Measurements from ENCODE around the gene TUBB1.

Gene TUBB1

DNA sequence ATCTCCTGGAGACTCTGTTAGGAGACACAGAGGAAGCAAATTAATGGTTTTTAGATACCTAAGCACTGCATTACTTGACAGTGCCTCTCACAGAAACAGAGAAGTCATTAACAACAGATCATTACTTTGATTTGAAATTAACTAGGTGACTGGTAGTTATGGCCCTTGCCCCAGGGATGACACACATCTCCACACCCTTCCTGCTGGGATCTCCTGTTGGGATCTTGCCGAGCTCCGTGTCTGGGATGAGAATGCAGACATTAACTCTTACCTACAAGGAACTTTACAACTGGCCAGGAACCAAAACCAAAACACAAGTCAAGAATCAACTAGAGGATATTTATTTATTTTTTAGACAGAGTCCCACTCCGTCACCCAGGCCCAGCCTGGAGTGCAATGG lies 25.6 kb downstream of the TUBB1 start:
- no peak for DNase-seq

DNA sequence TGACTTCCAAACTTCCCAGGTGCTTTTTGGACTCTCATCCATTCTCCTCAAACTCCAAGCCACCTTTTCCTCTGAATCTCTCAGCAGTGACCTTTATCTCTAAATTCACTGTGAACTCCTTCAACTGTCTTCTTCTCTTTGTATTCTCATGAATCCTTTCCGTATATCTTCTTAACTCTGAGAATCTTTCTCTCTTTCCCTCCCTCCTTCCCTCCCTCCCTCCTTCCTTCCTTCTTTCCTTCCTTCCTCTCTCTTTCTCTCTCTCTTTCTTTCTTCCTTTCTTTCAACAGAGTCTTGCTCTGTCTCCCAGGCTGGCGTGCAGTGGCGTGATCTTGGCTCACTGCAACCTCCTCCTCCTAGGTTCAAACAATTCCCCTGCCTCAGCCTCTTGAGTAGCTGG lies 27.6 kb downstream of the TUBB1 start:
- no peak for DNase-seq

DNA sequence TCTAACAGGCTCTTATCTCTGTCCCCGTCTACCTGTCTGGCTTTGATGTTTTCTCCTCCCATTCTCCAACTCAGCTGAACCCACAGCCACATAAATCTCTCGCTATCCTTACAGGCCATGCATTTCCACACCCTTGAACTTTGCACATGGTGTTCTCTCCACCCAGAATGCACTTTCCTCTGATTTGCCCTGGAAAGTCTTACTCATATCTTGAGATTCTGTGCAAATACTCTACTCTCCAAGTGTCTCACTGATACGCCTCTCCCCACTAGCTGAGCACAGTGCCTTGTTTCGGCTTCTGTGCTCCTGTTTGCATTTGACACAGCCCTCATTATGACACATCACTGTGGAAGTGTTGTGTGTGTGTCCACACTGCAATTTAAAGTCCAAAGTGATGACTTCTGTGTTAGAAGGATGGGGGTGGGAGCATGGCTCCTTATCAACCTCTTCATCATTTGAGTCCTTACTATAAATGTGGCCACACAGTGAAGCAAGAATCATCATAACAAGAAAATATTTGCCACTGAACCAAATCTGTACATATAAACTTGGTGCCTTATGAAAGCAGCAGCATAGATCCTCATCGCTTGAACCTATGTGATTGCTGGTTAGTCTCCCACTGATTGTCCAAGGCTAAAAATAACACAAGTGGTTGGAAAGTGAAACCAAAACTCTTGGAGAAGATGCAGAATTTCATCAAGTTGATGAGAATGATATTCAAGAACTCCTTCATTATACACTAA lies 28.9 kb downstream of the TUBB1 start:
- no peak for DNase-seq

DNA sequence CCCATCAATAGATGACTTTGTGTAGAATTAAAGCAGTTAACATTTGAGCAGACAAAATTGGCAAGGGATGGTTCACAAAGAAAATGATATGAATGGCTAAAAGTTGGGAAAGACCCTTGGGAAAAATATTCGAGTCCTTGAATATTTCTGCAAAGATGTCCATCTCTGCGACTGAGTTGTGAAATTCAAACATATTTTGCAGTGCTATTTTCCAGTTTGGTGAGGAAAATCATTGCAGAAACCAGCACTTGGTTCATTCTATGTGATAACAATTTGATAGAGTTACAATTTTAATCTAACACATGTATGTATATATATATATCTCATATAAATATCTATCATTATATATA lies 29.4 kb downstream of the TUBB1 start:
- no peak for DNase-seq

DNA sequence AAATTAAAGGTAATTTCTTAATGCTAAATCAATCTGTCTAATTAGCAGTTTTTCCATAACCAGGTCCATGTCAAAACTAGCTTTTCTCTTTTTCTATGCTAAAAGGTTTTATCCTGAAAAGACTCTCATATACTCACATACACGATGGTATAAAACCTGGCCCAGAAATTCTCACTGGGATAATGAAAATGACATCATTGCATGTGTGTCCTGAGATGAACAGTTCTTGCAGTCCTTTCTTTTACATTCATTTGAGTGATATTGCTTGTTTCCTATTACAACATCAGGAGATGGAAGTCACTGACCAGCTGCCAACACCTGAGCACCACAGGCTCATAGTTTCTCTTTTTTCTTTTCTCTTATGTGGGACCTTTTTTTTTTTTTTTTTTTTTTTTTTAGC lies 31.2 kb downstream of the TUBB1 start:
- DNase-seq, result no peak

DNA sequence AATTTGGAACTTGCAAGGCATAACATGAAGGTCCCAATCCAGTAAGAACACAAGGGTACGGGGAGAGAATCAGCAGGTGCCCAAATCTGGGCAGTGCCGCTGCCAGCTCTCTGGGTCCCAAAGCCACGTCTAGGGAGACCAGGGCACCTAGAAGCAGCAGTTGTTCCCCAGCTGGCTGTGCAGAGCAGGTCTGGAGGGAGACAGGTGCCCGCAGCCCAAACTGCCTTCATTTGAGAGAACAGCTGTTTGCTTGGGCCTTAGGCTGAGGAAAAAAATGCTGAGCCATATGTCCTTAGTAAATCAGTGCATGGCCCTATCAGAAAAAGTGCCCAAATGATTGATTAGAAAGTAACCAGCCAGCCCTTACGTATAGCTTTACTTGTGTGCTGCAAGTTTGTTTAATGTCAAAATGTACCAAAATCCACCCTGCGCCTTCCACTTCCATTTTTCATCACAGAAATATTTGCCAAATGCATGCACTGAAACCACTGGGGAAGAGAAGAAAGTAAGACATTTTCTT lies 32.5 kb downstream of the TUBB1 start:
- no peak for DNase-seq

DNA sequence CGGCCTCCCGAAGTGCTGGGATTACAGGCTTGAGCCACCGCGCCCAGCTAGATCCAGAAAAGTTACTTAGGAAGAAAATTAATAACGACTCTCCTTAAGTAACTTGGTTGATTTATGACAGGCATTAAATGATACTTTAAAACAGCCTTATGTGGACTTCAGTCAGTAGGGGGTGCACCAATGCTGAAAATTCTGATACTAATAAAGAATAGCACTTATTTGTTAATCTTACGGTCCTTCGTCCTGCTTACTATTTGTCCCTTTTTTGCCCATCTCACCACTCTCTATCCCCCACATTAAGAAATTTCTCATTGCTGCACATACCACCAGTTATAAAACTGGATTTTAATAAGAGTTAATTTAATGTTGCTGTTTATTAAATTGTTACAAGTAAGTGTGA lies 36.1 kb downstream of the TUBB1 start:
- DNase-seq, result no peak

DNA sequence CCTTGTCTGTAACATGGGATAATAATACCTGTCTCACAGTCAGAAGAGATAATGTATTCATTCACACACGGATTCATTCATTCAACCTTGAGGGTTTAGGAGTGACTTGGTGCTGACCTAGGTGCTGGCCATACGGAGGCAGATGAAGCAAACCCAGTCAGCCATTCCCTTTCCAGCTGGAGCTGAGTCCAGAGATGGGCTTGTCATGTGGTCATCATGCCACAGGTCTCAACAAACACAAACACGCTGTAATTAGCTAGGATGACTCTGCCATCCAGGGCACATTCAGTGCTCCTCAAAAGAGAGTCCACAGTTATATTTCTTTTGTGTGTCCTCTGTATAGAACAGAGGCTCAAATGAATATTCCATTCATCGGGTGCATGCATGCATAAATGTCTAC lies 42.9 kb downstream of the TUBB1 start:
- DNase-seq, result no peak

DNA sequence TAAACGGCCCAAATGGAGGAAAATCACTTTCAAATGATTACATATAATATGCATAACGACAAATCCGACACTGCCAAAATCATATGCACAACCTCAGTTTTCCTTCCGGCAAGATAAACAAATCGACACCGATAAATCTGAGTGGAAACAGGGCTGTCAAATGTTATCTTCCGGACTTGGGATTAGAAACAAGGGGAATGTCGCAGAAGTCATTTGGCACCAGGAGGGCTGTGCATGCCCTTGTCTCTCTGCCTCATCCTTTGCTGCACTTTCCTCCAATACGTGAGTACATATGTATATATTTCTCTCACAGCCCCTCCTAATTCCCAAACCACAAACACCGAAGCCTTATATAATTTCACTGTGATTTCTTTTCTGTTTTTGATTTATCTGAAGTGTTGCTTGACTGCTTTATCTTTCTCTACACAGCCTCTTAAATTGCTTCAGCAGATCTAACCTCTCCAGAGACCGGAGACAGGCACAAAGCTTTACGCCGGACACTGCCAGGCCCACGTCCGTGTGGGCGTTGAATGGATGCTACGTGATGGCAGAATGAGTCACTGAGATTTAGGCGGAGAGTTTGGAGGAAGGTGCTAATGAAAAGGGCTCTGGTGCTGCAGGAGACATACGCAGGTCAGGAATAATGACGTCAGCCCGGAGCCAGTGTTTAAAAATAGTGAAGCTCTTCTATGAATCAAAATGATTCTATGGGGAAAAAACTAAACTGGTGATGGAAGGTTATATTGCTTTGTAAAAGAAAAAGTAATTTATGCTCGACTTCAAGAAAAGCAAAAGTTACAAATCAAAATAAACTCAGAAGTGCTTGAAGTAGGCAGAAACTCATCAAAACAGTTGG lies 44.4 kb downstream of the TUBB1 start:
- DNase-seq, result no peak

DNA sequence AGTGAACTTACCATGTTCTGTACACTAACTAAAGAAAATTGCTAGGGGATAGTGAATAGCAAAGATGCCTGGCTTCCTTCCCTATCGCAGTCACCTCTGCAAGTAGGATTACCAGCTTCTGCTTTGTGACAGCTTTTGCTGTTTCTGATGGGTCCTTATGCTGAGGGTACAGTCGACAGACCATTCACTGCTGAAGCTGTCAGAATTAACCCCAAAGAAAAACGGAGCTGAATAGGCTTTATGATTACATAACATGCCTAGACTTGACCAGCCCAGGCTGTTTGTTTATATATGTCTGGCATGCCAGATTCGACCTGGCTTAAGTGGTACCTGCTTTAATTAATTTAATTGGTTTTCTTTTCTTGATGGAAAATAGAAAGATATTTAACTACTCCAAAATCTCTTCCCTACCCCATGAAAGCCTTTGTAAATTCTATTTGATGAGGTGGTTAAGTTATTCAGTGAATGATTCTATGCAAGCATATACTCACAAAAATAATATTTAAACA lies 45.0 kb downstream of the TUBB1 start:
- no peak for DNase-seq

DNA sequence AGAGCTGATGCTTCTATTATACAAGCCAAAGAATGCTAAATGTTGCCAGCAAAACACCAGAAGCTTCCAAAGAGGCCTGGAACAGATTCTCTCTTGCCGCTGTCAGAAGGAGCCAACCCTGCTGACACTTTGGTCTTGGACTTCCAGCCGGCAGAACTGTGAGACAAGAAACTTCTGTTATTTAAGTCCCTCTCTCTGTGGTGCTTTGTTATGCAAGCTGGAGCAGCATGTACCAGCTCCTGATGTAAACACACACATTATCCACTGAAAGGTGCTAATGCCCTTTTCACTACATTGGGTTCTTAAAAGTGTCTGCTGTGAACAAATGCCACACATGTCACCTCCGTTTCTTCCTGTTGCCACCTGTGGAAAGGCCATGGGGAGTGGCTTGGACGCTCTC lies 49.3 kb downstream of the TUBB1 start:
- DNase-seq, result no peak

DNA sequence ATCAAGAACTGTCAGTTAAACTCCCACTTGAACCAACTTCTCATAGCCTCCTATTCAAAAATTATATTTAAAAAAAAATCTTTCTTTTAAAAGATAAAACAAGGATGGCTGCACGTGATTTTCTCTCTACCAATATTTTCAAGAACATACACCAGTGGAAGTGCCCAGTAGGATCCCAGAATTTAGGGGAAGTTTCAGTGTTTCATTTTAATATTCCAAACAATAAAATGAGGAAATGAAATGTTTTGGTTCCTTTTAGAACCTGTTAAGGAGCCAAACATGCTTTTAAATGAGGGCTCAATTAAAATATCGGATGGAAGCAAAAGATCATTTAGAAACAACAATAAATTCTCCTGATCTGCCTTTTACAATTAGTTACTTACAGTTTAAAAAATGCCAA lies 49.8 kb downstream of the TUBB1 start:
- DNase-seq, result no peak

DNA sequence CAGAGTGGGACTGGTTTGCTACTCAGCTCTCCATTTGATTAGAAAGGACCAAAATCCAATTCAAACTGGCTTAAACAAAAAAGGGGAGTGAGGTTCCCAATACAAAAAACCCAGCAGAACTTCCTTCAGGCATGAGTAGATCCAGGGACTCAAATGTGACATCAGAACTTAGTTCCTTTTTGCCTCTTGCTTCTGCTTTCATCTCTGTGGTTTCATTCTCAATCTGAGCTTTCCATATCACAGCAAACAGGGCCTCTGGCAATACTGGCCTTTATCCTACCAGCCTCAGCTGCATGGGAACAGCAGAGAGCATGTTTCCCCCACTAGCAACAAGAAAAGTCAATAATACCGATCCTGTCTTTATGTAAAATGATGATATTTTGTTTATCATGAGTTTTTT lies 52.0 kb downstream of the TUBB1 start:
- no peak for DNase-seq

DNA sequence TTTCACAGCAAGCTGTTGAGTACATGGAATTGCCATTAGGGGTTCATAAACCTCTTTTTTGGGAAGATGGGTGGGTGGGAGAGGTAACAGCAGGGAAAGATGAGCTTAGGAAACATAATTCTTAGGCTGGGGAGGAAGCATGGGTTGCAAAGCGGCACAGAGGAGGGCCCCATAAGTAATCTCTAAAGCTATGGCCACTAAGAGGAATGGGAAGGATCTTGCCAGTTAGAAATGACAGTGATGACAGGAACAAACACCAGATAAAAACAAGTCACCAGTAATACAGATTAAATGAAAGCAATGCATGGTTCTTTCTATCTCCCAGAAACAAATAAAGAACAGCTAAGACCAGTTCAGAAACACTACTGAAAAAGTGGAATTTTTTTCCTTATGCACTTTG lies 54.4 kb downstream of the TUBB1 start:
- DNase-seq, result no peak

DNA sequence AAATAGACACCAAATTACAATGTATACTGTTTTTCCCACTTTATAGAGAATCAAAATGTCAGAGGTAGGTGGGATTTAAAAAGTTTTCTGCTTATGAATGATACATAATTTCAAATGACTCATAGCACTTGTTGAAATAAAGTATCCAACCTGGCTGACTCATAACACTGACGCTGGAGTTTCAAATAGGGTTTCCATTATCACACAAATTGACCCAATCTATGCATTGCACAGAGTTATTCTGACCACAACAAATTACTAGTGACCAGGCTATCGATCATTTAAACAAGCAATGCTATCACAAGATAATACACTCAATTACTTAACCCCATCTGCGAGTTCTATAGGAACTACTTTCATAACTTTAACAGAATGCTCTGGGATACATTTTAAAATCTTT lies 55.2 kb downstream of the TUBB1 start:
- no peak for DNase-seq

DNA sequence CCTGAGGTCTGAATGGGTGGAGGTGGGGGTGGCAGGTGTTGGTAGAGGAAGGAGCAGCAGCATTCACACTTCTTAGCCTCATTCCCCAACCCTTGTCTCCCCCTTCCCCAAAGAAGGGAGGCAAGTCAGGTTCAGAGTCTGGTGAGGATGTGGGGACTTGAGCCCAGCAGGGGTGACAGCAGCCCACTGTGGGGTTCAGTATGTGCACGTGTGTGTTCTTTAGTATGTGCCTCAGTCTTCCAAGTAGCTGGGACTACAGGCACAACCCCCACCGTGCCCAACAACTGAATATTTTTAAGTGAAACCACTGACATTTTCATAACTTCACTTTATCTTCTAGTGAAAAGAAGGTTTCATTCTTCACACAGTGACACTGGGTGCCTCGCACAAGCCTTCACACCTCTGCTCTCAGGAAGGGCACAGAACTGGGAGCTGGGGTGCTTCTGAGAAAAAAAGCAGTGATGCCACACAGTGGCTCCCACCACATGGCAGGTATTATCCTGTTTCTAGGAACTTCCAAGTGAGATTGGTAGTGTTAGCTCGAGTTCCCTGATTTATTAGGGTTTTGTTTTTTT lies 56.8 kb downstream of the TUBB1 start:
- peak; percentile 39 for DNase-seq

Measured in stimulated activated CD8-positive, alpha-beta memory T cell treated with anti-CD3 and anti-CD28 coated beads, Interleukin-4, amount 100 ng/mL, for 48 hours (primary cell).